B cell (primary cell): ENCODE measurements around the gene BICDL1. TPM values are rescaled to one million over a fixed set of nuclear protein-coding genes. Genes with fewer than 3 reads are reported as not detected.

Source experiments
- ATAC-seq: fragments of 200-7000 bp; cut with Tn5 transposase; one replicate; pipeline ENCODE4 v1.10.0; 2021; ENCODE audit warnings: low read depth, mild to moderate bottlenecking, moderate number of reproducible peaks, moderate library complexity
- CTCF ChIA-PET: fragments of 350-600 bp; sonication (Branson Sonifier 250); formaldehyde crosslinking; loops from one replicate; lab custom pipeline; 2021; ENCODE audit warnings: antibody characterized with exemption, inconsistent platforms; lab: Charles Lee
- POLR2A ChIA-PET: fragments of 350-600 bp; sonication (Branson Sonifier 250); formaldehyde crosslinking; loops from one replicate; lab custom pipeline; 2021; ENCODE audit warnings: antibody characterized with exemption; lab: Charles Lee
- DNase-seq: peaks from one replicate; pipeline ENCODE4 v3.0.0; 2013
- H2AFZ ChIP-seq: 2 replicates; pipeline ENCODE4 v1.6.1; 2012; ENCODE audit warnings: mild to moderate bottlenecking, low read depth, low read length; ENCODE audit not compliant: insufficient read depth, poor library complexity, severe bottlenecking
- H3K27ac ChIP-seq, 2 donors: 1 replicate in 1 of 2; 2 replicates in 1 of 2; pipeline ENCODE4 v1.5.1; 2012 to 2013; ENCODE audit warnings: low read length in 2 of 2, mild to moderate bottlenecking in 2 of 2, moderate library complexity in 1 of 2
- H3K27me3 ChIP-seq, 4 experiments: fragments of 200-600 bp in 1 of 4; sonication (generic) in 1 of 4; replicated peaks in 1 of 4; 1 replicate in 2 of 4; 2 replicates in 2 of 4; pipeline versions ENCODE4 v1.6.1 to v1.7.0; 2013 to 2016; ENCODE audit warnings: low read length in 3 of 4, mild to moderate bottlenecking in 2 of 4, mixed read lengths in 1 of 4, moderate library complexity in 1 of 4; ENCODE audit not compliant: insufficient read depth in 4 of 4, control insufficient read depth in 3 of 4; ENCODE audit errors: control extremely low read depth in 1 of 4
- H3K36me3 ChIP-seq, 2 experiments: replicated peaks in 1 of 2; 1 replicate in 1 of 2; 2 replicates in 1 of 2; pipeline versions ENCODE4 v1.6.1 to v1.7.1; 2013; ENCODE audit warnings: low read length in 1 of 2; ENCODE audit not compliant: insufficient read depth in 2 of 2, control insufficient read depth in 1 of 2; ENCODE audit errors: control extremely low read depth in 1 of 2, extremely low read depth in 1 of 2
- H3K4me1 ChIP-seq, 2 donors: fragments of 200-600 bp in 1 of 2; sonication (generic) in 1 of 2; 1 replicate in 1 of 2; 2 replicates in 1 of 2; pipeline versions ENCODE4 v1.5.1 to v1.6.1; 2013 to 2017; ENCODE audit warnings: low read length in 2 of 2; ENCODE audit not compliant: control insufficient read depth in 2 of 2, insufficient read depth in 2 of 2
- H3K4me2 ChIP-seq: replicated peaks from 2 replicates; pipeline ENCODE3; 2012; ENCODE audit warnings: mild to moderate bottlenecking, low read depth, low read length; ENCODE audit not compliant: poor library complexity, severe bottlenecking
- H3K4me3 ChIP-seq, 5 experiments: fragments of 200-600 bp in 1 of 5; sonication (generic) in 1 of 5; 1 replicate in 3 of 5; 2 replicates in 2 of 5; pipeline versions ENCODE4 v1.5.1 to v1.7.0; 2011 to 2016; ENCODE audit warnings: low read length in 4 of 5, mild to moderate bottlenecking in 4 of 5, low read depth in 2 of 5, control low read depth in 1 of 5, moderate library complexity in 1 of 5; ENCODE audit not compliant: insufficient read depth in 1 of 5; ENCODE audit errors: control extremely low read depth in 1 of 5, extremely low read depth in 1 of 5
- H3K79me2 ChIP-seq: fragments of 200-600 bp; sonication (generic); one replicate; pipeline ENCODE4 v1.6.0; 2016; ENCODE audit warnings: low read length; ENCODE audit not compliant: control insufficient read depth, insufficient read depth
- H3K9ac ChIP-seq: fragments of 200-600 bp; sonication (generic); 2 replicates; pipeline ENCODE4 v1.6.1; 2017; ENCODE audit warnings: mild to moderate bottlenecking, low read length, moderate library complexity
- H3K9me3 ChIP-seq, 3 donors: one replicate each; pipeline versions ENCODE4 v1.6.1 to v1.7.1; 2013; ENCODE audit warnings: low read length in 2 of 3; ENCODE audit not compliant: control insufficient read depth in 2 of 3, insufficient read depth in 1 of 3; ENCODE audit errors: control extremely low read depth in 1 of 3
- H4K20me1 ChIP-seq: 2 replicates; pipeline ENCODE4 v1.6.0; 2012; ENCODE audit warnings: mild to moderate bottlenecking, low read length; ENCODE audit not compliant: insufficient read depth, control insufficient read depth, poor library complexity, severe bottlenecking
- H3K27ac Mint-ChIP-seq: one replicate; pipeline ENCODE4 v1.8.0; 2021; ENCODE audit warnings: mixed read lengths
- H3K27me3 Mint-ChIP-seq: one replicate; pipeline ENCODE4 v1.8.0; 2021; ENCODE audit warnings: mixed read lengths
- H3K4me1 Mint-ChIP-seq: one replicate; pipeline ENCODE4 v1.8.0; 2021; ENCODE audit warnings: mixed read lengths
- H3K4me3 Mint-ChIP-seq: one replicate; pipeline ENCODE4 v1.8.0; 2021; ENCODE audit warnings: mixed read lengths
- H3K9me3 Mint-ChIP-seq: one replicate; pipeline ENCODE4 v1.8.0; 2022; ENCODE audit warnings: mixed read lengths; ENCODE audit not compliant: insufficient read depth
- CTCF ChIP-seq: fragments of 200-600 bp; IDR thresholded peaks from one replicate; pipeline ENCODE4 v1.8.0; 2022; ENCODE audit warnings: antibody characterized with exemption, mild to moderate bottlenecking
- EZH2 ChIP-seq: IDR thresholded peaks from 2 replicates; pipeline ENCODE4 v1.6.1; 2012; ENCODE audit warnings: borderline replicate concordance, low read depth, mild to moderate bottlenecking, moderate library complexity, low read length; ENCODE audit not compliant: insufficient read depth, poor library complexity, severe bottlenecking
- WGBS: methylation state at CpG from one replicate; pipeline ENCODE4 v1.1.5; 2013; ENCODE audit warnings: missing lambda C conversion rate; ENCODE audit not compliant: insufficient coverage; 5-methylcytosine and 5-hydroxymethylcytosine counted together
- intact Hi-C: fragments of 100-400 bp; cut with micrococcal nuclease; formaldehyde crosslinking; loops from one replicate; pipeline ENCODE4 v1.10.0; 2022
- polyA plus RNA-seq: library from polyadenylated mRNA; depleted of rRNA; stranded (reverse); fragments of >200 nt; gene quantifications from 2 replicates; pipeline ENCODE4 v1.2.3, GENCODE V29; 2012
- total RNA-seq, 2 donors: library from RNA; stranded (reverse); fragments of 120-200 nt in 1 of 2; gene quantifications; 1 replicate in 1 of 2; 2 replicates in 1 of 2; pipeline versions ENCODE4 v1.2.3 to v1.2.4, GENCODE V29; 2013 to 2022

BICDL1 gene
- total and polyA plus RNA-seq, 2 donors (not counting 1 experiment from before 2014, with no cell fraction given) = 15.6 to 41.5 TPM

GRCh38 chr12:120116792-120117651, 128.0 kb downstream of the BICDL1 start:
- intact Hi-C loops = loop anchor here (1.0 to 5.0 kb wide), 6 partner anchors 16 to 240 kb away; partner anchors contain the start of genes BICDL1, CIT, GCN1 and RNU4-1
- Mint-ChIP-seq H3K4me1 (peaks cover 74% of the 10 kb centered on the region), H3K27ac (peak overlapping the region; percentile 86), H3K27me3 (no peaks in the 10 kb centered on the region), H3K4me3 (peak overlapping the region; percentile 87), H3K9me3 (no peaks in the 10 kb centered on the region)
- peak overlapping the region; percentile 61 to 92 (median 85) for H3K4me3 ChIP-seq
- H3K27ac ChIP-seq = peak overlapping the region; percentile 66 to 80
- DNase-seq (peak; percentile 98), ATAC-seq (peak; percentile 81)
- TF ChIP-seq EZH2 (no peak), CTCF (no peak)
- H3K9me3 ChIP-seq = peaks cover 0 to 3% (median 0%) of the 10 kb centered on the region in 3 donors
- H3K36me3 ChIP-seq = peaks cover 0 to 4% of the 10 kb centered on the region in 2 experiments
- H3K27me3 ChIP-seq = no peaks in the 10 kb centered on the region
- POLR2A ChIA-PET = interaction anchor here (0.7 to 4.1 kb wide), 4 partner anchors 16 to 175 kb away, joined by 3 to 23 read pairs (median 13); partner anchors contain the start of genes BICDL1, RNU4-2 and RPLP0
- H2AFZ ChIP-seq = peak overlapping the region; percentile 94
- CTCF ChIA-PET = interaction anchor here (1.0 to 2.5 kb wide), 5 partner anchors 15 to 84 kb away, joined by 3 to 12 read pairs (median 3); no protein-coding TSS in a partner anchor
- H4K20me1 ChIP-seq = peaks cover 54% of the 10 kb centered on the region
- WGBS = under 1% methylated on average over 91 of the region's 91 CpGs
- H3K9ac ChIP-seq = peak overlapping the region; percentile 74
- H3K4me1 ChIP-seq = peaks cover 43 to 62% of the 10 kb centered on the region in 2 donors
- peaks cover 66% of the 10 kb centered on the region for H3K79me2 ChIP-seq
- H3K4me2 ChIP-seq = peak overlapping the region; percentile 77
